Activated T-cell treated with anti-CD3 and anti-CD28 coated beads for 1 hour (primary cell): ENCODE data around the gene HELZ2.

Experiments used
- DNase-seq: peaks from one replicate; pipeline ENCODE4 v3.0.0-alpha.2; 2020; ENCODE audit warnings: low read depth

Gene HELZ2

DNA sequence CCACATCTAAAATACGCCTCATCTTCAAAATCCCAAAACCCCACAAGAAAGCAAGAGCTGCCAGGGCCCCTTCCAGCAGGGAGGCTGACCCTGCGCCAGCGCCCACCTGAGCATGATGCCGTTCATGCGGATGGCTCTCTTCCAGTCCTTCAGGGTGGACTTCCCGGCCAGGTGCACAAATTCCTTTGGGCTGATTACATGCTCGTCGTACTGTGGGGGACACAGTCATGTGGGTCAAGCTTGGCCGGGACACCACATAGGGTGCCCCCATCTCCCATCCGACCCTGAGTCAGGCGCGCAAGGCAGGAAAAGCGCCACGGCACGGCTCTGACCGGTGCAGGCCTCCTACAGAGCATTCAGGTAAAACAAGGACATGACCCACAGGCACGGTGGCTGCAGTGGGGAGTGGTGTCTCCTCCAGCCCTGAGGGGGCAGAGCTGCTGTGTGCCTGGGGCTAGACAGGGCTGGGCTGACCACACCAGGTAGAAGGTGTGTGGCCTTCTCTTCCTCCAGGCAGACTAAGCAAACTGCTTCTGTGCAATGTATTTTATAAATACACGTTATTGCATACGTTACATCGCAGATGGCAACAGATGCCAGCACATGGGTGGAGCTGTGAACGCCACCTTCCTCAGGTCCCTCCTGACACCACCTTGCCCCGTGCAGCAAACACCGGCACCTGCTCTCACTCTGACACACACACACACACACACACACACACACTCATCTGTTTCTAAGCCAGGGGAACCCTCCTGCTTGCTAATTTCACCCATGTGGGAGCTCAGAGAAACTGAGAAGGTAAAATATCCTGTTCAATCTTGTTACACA, 23.8 kb upstream of the HELZ2 start:
- no peak for DNase-seq

DNA sequence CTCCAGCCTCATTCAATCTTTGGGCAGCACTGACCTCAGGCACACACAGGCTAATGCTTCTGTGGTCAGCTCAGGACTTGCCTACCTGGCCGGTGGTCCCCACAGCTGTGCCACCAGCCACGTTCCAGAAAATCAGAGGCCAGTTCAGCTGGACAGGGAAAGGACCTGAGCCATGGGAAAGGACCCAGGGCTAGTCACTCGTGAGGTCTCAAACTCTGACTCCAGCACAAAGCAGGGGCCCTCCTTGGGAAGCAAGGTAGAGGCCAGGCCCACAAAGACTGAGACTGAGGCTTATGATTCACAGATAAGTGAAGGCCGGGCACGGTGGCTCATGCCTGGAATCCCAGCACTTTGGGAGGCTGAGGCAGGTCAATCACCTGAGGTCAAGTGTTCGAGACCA, 22.4 kb upstream of the HELZ2 start:
- no peak for DNase-seq

DNA sequence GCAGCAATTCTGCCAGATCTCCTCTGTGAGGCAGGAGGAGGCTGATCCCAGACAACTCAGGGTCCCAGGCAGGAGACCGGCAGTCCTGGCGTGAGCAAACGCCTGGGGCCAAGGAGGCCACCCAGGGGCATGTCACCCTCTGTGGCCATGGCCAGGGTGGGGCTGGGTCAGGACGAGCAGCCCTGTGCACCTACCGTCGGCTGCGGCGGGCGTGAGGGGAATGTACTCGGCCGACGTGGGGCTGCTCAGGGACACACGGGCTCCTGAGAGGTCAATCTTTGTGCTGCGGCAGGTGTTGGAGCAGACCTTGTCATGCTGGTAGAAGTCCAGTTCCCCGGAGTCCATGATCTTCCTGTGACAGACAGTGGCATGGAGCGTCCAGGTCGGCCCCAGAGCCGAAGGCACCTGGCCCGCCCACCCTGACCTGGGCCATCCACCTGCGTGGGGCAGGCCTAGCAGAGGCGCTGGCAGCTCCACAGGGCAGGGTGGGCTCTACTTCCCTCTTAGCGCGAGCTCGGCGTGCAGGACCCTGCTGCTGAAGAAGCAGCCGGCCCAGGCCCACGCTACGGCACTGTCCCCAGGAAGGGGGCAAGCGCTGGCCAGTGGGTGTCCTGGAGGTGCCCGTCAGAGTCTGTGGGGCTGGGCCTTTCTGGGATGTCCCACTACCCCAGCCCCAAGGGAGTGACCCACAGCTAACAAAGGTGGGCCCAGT, 21.5 kb upstream of the HELZ2 start:
- no peak for DNase-seq

DNA sequence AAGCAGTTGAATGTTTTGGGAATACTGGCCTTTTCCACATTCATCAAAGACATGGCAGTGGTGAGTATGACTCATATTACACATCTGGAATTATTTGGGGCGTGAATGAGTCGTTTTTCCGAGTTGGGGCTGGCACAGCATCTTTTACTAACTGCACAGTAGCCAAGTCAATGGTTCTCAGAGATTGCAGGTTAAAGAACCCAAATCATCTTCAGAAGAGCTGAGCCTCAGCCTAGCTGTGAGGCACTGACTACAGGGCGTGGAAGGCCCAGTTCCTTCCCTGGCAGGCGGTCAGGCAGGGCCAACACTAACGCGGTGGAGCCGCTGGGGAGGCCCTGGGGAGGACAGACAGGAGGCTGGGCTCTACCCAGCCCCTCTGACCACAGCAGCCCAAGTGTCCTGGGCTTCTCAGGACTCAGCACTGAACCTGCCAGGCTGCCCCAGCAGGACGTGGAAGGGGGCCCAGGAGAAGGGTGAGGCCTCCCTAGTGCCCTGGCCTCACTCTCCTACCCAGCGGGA, 20.1 kb upstream of the HELZ2 start:
- no peak for DNase-seq

DNA sequence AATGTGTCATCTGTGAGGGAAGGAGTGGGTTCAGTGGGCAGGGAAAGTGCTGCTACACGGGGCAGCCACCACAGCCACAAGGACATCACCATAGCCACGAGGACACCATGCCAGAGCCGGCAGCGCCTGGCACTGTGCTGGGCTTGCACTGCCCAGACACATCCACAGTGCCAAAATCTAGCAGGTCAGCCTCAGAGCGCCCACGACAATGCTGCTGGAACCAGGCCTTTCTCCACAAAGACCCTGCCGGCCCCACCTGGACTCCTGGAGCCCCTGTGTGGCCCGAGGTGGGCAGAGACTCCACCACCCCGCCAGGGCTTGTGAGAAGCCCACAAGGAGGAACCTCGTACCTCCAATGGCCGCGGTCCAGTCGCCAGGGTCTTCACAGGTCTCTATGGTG, 18.6 kb upstream of the HELZ2 start:
- no peak for DNase-seq

DNA sequence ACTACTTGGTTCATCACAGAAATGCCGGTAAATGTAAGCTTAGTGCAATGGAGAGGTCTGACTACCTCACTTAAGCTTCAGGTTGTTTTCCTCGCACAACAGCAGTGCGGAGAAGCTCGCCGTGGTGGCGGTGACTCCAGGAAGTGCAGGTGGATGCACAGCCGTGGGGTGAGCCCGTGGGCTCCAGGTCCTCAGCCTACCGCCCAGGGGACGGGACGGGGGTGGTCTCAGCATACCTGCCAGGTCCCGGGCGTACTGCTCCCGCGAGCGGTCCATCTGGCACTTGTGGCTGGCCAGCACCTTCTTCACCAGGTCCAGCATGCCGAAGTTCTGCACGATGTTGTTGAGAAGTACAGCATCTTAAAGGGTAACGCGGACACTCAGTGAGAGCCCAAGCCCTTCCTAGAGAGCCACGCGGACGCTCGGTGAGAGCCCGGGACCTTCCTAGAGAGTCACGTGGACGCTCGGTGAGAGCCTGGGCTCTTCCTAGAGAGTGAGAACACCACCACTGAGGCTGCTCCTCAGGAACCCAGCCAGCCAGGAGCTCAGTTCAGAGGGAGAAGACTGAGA, 17.8 kb upstream of the HELZ2 start:
- DNase-seq = no peak

DNA sequence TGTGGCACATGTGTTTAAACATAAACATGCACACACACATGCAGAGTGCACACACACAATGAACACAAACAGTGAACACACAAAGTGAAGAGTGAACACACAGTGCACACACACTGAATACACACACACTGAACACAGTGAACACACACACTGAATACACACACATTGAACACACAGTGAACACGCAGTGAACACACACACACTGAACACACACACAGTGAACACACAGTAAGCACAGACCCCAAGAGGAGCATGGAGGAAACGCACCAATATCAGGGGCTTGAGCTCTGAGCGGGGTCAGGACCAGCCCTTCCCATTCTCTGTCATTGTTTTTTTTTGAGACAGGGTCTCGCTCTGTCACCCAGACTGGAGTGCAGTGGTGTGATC, 17.1 kb upstream of the HELZ2 start:
- no peak for DNase-seq

DNA sequence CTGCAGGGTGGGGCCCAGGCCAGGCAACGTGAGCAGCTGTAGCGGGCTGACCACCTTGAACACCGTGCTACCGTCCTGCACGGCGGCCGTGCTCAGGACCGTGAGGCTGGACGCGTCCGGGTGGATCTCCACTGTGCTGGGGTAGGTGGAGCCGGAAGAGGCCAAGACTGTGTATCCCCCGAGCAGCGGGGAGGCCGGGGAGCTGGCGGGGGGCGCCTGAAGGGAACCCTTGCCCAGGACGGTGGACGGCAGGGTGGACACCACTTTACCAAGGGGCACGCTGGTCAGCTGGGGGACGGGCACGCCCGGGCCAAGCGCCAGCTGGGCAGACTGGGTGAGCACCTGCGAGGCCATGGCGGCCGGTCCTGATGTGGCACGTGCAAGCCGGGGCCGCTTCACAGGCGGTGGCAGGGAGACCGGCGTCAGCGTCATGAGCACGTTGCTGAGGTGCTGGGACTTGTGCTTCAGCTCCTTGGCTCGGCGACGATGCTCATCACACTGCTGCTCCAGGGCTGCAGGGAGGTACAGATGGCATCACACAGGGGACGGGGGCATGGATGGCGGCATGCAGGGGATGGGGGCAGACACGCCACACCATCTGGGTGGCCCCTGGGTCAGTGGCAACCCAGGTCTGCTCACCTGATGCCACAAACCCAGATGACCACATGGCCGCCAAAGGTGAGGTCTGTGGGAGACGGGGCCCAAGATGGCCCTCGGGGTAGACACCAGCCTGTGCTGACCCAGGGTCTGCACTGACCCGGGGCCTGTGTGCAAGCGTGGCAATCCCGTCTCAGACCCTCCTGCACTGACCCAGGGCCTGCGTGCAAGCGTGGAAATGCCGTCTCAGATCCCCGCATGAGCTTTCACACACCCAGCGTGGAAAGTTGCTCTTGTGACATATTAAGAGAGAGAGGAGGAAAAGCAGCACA, 16.4 kb upstream of the HELZ2 start:
- DNase-seq = no peak

DNA sequence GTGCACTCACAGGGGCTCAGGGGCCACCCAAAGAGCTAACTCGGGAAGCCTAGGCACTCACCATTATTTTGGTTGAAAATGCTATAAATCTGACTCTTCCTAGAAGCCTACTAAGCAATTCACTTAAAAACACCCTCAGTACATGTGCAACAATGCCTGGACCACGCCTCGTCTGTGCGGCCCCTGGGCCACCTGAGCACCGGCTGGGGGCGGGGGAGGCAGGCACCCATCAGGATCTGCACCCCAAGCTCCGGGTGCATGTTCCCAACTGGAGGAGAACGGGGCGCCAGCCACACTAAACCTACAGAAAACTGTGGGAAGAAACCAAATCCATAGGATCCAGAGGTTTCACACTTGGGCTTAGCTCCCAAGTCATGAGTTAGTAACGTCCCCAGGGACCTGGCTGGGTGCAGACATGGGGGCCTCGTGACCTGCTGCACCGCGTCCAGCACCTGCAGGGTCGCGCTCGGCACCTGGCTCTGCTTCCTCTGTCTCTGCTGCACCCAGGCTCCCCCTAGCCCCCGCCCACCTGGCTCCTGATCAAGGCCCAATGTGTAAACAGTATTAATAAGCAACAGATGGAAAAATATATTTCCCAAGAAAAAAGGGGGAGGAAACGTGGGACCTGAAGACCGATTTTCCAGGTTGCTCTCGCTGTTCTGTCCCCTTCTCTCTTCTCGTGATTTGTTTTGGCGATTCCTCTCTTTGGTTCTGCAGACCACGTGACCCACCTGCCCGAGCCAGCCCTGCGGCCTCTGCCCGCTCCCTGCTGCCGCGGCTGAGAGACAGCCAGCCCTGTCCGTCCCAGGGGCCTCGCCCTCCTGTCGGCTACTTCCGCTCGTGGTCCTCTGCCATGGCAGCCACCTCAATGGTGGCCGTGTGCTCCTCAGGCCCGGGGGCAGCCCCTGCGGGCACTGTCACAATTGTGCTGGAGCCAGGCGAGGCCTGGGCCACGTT, 15.5 kb upstream of the HELZ2 start:
- no peak for DNase-seq

DNA sequence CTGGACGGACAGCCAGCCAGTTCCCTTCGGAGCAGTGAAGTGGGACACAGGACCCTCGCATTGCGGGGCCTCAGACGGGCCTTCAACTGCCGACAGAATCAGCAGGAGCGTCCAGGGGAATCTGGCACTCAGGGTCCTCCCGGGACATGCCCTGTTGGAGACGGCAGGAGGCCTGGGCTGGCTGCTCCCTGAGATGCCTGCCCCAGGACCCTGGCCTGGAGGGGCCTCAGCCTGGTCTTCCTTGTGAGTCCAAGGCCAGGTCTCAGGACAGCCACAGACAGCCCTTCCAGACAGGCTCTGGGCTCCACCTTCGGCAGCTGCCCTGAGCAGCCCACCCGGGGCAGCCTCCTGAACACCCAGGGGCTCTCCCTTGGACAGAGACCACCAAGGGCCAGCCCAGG, 14.6 kb upstream of the HELZ2 start:
- DNase-seq = no peak

DNA sequence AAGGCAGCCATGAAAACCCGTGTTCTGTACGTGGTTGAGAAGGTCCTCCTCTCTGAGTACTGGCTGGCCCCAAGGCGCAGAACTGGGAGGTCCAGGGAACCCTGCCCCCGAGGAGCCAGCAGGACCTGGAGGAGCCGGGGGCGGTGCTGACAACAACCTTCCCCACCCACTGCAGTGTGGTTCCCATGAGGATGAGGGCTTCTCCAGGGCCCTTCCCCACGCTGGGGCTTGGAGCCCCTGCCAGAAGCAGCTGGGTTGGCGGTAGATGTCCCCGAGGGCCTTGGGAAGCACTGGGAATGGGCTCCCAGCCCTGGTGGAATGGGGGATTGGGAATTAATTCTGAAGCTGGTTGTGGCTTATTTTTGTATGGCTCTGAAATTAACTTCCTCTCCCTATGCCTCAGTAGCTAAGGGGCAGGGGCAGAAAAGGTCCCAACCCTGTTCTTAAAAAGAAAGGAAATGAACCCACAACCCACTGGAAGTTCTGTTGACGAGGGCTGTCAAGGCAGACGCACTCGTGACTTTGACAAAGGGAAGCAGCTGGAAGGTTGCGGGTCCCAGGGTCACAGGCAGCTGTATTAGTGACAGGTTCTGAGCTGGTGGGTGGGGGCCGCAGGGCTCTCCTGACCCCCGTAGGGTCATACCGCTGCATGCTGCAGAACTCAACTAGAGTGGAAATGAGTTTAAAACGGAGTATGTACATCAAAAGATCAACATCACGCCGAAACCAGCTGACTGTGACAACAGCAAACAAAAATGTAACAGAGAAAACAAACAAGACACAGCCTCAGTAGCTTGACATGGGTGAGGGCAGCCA, 13.9 kb upstream of the HELZ2 start:
- no peak for DNase-seq

DNA sequence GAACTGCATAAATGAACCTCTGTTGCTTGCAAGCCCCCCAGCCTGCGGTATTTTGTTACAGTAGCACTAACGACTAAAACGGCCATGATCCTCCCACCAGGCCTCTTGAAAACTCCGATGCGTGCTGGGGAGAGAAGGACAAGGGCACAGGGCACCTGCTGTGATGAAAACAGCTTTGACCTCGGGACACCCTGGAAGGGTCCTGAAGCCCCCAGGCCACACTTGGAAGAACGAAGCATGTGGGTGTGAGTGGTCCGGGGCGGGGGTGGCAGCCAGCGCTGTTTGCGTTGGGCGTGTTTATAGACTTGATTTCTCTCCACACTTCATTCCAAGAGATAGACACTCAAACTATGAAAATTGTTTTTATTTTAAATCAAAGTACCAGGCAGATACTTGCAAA, 13.2 kb upstream of the HELZ2 start:
- DNase-seq = no peak

DNA sequence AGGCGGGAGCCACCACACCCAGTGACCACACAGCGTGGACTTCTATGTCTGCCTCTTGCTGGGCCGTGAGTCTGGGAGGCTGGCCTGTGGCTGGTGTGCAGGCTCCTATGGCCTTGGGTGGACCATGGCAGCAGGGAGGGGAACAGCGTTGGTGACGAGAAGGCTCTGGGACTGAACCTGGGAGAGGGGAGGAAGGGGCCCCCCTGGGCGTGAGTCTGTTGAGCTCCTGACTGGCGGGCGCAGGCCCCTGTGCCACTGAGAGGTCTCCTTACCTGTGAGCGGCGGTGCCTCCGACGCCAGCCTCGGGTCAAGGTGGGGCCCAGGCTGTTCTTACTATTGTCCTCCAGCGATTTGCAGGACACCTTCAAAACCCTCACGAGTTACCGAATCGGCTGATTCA, 12.8 kb upstream of the HELZ2 start:
- DNase-seq = no peak

DNA sequence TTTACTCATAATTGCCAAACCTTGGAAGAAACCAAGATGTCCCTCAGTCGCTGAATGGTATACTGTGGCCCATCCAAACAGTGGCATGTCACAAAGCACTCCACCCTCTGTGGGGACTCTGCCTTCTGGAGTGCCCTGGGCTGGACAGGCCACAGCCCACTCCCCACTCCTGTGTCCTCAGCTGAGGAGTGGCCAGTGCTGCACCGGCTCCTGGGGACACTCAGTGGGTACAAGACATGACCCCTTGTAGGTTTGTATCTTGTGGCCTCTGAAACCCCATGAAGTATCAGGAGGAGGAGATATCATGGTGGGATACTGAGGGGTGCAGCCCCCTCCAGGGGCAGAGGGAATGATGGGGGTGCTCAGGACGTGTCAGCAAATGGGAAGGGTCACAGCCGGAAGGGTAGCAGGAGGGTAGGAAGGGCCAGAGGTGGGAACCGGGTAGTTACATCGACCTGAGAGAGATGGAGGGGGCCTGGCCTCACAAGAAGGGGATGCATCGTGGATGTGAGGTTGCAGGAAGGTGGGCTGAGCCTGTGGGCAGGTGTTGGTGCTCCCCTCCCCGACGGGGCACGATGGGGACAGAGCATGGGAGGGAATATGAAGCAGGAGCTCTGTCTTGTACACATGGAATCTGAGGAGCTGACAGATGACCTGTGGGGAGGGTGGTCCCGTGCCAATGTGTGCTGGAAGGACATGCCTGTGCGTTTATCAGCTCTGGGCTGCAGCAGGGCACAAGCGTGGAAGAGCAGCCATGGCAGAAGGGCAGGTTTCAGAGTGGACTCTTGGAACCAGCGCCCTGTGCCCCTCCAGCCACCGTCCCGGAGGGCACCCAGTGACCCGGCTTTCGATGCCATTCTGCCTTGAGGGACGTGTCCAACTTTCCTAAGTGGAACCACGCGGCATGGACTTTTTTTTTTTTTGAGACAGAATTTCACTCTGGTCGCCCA, 11.9 kb upstream of the HELZ2 start:
- DNase-seq = no peak

DNA sequence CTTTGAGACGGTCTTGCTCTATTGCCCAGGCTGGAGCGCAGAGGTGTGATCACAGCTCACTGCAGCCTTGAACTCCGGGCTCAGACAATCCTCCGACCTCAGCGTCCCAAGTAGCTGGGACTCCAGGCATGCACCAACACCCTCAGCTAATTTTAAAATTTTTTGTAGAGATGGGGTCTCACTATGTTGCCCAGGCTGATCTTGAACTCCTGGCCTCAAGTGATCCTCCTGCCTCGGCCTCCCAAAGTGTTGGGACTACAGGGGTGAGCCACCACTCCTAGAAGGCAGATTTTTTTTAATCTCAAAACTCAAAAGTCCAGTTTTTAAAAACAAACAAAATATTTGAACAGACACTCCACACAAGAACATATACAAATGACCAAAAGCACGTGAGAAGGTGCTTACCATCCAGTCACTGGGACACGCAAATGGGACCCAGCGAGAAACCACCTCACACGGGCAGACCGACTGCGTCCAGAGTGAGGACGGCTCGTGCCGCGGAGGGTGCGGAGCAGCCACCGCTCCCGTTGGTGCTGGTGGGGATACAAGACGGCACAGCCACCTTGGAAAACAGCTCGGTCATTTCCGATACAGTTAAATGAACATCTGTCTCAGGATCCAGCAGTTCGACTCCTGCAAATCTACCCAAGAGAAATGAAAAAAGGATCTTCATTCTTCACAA, 8.5 kb upstream of the HELZ2 start:
- DNase-seq = no peak

DNA sequence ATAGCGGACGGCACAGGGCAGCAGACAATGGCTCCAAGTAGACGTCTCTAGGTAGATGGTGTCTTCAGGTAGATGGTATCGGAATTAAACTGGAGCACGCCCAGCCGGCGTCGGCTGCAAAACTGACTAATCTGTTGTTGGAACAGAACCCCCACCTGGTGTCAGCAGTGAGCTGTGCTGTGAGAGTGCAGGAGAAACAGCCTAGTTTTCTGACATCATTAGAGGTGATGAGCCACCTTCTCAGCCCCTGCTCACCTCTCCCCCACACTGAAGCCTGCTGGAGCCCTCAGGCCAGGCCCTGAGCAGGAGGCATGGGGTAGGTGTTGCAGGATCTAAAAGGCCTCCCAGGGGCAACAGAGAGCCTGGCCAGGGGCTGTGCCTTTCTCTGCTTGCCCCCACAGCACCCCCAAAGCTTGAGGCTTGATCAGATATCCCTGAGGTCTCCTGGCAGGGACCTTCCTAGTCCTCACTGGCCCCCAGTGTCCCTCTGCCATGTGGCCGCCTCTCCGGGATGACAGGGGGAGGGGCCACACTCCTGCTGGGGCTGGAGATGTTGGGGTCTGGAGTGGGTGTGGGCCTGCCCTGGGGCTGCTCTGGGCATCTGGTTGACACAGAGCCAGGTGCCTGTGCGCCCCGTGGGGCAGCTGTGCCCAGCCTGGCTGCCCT, 6.9 kb upstream of the HELZ2 start:
- peak; percentile 69 for DNase-seq

DNA sequence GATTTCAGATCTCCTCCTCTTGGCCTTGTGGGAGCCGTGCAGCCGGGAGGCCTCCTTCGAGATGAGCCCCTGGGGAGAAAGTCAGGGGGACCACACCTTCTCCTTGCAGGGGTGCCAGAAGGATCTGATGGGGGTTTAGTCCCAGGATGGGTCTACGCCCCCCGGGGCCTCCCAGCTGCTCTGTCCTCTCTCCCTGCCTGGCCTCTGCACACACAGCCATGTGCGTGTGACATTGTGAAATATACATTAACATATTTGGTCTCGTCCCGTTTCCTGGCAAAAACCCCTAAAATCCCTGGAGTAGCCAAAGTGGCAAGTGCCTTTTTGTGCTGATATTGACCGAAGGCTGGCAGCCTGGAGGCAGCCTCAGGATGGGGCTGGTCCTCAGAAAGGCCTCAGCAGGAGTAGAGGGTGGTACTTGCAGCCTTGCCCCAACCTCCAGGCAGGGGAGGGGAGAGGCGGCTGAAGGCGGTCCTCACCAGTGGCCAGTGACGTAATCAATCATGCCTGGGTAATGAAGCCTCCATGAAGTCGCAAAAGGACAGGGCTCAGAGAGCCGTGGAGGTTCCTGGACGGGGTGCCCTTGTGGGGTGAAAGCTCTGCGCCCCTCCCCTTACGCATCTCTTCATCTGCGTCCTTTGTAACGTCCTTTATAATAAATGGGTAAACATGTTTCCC, 5.1 kb upstream of the HELZ2 start:
- DNase-seq = no peak
